Measurements from ENCODE around the gene XPR1. TPM values are rescaled to one million over a fixed set of nuclear protein-coding genes. Genes with fewer than 3 reads are reported as not detected.

XPR1 gene
- total RNA-seq, 4 donors from 2014 or later, result 6.8 to 23.1 (median 17.2) TPM

DNA sequence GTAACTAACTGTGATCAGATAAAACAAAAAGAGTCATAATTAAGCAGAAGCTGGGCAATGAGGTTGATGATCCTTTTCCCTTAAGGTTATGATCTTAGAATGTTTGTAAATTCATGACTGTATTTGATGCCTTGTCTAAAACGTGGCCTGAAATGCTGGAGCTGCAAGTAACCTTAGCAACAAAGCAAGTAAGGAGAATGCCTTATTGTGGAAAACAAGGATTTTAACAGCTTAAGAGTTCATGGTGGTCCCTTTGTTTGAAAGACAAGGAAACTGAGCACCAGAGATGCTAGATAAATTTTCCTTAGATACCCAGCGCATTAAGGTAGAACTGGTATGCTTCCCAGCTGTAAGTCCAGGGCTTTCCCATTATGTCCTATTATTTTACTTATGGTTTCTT lies 25.7 kb upstream of the XPR1 start:
- no peaks in the 10 kb centered on the region for H3K9me3 ChIP-seq
- TF ChIP-seq, protein P1, sequence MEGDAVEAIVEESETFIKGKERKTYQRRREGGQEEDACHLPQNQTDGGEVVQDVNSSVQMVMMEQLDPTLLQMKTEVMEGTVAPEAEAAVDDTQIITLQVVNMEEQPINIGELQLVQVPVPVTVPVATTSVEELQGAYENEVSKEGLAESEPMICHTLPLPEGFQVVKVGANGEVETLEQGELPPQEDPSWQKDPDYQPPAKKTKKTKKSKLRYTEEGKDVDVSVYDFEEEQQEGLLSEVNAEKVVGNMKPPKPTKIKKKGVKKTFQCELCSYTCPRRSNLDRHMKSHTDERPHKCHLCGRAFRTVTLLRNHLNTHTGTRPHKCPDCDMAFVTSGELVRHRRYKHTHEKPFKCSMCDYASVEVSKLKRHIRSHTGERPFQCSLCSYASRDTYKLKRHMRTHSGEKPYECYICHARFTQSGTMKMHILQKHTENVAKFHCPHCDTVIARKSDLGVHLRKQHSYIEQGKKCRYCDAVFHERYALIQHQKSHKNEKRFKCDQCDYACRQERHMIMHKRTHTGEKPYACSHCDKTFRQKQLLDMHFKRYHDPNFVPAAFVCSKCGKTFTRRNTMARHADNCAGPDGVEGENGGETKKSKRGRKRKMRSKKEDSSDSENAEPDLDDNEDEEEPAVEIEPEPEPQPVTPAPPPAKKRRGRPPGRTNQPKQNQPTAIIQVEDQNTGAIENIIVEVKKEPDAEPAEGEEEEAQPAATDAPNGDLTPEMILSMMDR (IDR thresholded peaks at IDR 0.05), result no peak
- TF ChIP-seq POLR2A (IDR thresholded peaks at IDR 0.05), result no peak
- no peak overlapping the region for H3K4me3 ChIP-seq
- H3K36me3 ChIP-seq, result no peaks in the 10 kb centered on the region
- H3K27ac ChIP-seq, result no peak overlapping the region
- peaks cover 13 to 18% (median 16%) of the 10 kb centered on the region in 3 donors for H3K4me1 ChIP-seq
- no peaks in the 10 kb centered on the region for H3K27me3 ChIP-seq
- intact Hi-C loops (cut with DNase I), result no loop called here
- no peak for DNase-seq
- WGBS, 2 donors, result 59 to 68% methylated on average over 2 of the region's 2 CpGs

DNA sequence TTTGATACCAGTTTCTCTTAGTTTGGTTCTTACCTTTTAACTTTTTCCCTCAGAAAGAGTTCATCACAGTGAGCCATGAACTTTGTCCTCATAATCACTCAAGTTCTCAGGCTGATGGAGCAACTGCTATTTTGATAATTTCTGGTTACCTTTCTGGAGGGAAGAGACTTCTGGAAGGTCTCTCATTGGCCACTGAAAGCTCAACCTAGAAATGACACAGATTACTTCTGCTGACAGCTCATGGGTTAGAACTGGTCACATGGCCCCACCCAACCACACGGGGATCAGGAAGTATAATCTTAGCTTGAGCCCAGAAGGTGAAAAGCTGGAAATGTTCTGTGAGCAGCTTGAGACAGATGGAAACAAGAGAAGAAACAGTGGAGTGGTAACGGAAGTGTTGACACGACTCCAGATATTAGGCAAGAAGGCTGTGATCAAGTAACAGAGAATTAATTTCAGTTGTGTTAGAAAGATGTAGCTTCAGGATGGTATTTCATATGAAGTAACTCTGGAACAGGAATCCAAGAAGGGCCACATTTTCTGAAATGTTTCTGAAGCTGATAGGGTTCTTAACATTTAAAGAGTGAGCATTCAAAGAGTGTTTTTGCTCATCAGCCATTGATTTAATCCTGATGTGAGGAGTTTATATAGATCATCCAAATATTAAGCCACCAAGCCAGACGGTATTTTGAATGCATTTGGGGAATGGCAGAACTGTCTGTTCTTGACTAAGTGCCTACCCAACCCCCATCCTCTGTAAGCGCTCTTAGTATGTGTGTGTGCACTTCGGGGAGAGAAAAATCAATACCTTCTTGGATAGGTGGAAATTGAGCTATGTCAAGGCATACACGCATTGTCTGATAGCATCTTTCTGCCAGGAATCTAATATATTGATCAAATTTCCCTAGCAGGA lies 21.9 kb upstream of the XPR1 start:
- no peaks in the 10 kb centered on the region for H3K36me3 ChIP-seq
- no peak overlapping the region for H3K4me3 ChIP-seq
- no peaks in the 10 kb centered on the region for H3K9me3 ChIP-seq
- H3K27me3 ChIP-seq, result no peaks in the 10 kb centered on the region
- intact Hi-C loops (cut with DNase I), result no loop called here
- WGBS, 2 donors, result 51 to 60% methylated on average over 7 of the region's 7 CpGs
- no peak for DNase-seq
- peak overlapping the region; percentile 55 to 81 (median 72) for H3K27ac ChIP-seq
- H3K4me1 ChIP-seq, result peaks cover 18 to 55% (median 36%) of the 10 kb centered on the region in 3 donors
- no peak for TF ChIP-seq POLR2A (IDR thresholded peaks at IDR 0.05)
- TF ChIP-seq, protein P1 (IDR thresholded peaks at IDR 0.05), result no peak

DNA sequence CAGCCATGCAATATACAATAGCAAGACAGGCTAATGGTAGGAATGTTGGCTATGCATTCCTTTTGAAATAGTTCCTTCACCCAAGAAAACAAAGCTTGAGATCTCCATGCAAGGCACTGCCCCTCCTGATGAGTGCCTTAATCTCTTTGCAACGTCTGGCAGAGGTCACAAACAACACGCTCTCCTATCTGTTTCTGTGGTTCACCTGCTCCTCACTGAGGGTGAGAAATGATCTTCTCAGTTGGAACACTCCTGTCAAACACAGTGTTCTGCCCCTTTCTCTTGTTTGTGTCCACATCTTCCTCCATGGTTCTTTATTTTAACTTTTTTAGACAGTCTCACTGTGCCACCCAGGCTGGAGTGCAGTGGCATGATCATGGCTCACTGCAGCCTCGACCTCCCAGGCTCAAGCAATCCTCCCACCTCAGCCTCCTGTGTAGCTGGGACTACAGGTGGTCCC lies 21.2 kb upstream of the XPR1 start:
- H3K4me1 ChIP-seq, result peaks cover 18 to 62% (median 36%) of the 10 kb centered on the region in 3 donors
- H3K27ac ChIP-seq, result peak overlapping the region; percentile 55 to 81 (median 72)
- H3K4me3 ChIP-seq, result no peak overlapping the region
- no peaks in the 10 kb centered on the region for H3K27me3 ChIP-seq
- 74 to 75% methylated on average over 3 of the region's 3 CpGs for WGBS, 2 donors
- no peaks in the 10 kb centered on the region for H3K9me3 ChIP-seq
- TF ChIP-seq, protein P1 (IDR thresholded peaks at IDR 0.05), result no peak
- TF ChIP-seq POLR2A (IDR thresholded peaks at IDR 0.05), result no peak
- H3K36me3 ChIP-seq, result no peaks in the 10 kb centered on the region
- DNase-seq, result no peak
- intact Hi-C loops (cut with DNase I), result no loop called here

DNA sequence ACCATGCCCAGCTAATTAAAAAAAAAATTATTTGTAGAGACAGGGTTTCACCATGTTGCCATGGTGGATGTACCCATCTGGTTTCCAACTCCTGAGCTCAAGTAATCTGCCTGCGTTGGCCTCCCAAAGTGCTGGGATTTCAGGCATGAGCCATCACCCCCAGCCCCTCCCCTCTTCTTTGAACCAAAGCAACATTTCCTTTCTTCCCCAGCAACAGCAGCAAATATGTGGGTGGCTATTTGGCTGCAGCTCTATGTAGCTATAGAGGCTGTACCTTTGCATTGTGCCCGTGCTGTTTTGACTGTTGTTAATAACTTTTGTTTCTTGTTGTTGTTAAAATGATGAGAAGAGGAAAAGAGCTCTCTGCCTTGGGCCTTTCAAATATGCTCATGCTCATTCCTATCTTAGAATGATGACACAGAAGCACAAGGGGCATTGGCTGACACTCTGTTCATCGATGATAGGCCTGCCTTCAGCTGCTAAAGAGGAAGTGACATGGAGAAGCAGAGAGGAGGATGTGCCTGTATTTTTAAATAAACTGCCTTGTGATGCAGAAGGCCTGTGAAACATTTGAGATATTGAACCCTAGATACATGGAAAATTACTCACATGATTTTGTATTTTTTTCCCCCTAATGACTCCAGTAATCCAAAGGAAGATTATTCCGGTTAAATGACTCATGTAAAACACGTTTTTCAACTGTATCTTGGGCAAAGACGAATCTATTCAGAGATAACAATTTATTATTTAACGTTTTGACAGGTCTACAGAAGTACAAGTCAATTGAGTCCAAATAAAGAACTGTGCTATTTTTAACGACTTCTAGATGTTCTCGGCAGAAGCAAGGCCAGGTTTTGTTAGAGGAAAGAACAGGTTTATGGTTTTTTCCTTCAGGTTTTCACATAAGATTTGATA lies 20.5 kb upstream of the XPR1 start:
- no peak overlapping the region for H3K4me3 ChIP-seq
- H3K36me3 ChIP-seq, result no peaks in the 10 kb centered on the region
- H3K9me3 ChIP-seq, result no peaks in the 10 kb centered on the region
- peak overlapping the region; percentile 55 to 81 (median 72) for H3K27ac ChIP-seq
- TF ChIP-seq, protein P1 (IDR thresholded peaks at IDR 0.05), result no peak
- TF ChIP-seq POLR2A (IDR thresholded peaks at IDR 0.05), result no peak
- H3K27me3 ChIP-seq, result no peaks in the 10 kb centered on the region
- intact Hi-C loops (cut with DNase I), result no loop called here
- peaks cover 18 to 69% (median 38%) of the 10 kb centered on the region in 3 donors for H3K4me1 ChIP-seq
- DNase-seq, result no peak
- 16 to 18% methylated on average over 9 of the region's 9 CpGs for WGBS, 2 donors
